Astrocyte (in vitro differentiated cells and primary cell): ENCODE data around the gene BCOR. TPM values are rescaled to one million over a fixed set of nuclear protein-coding genes. Genes with fewer than 3 reads are reported as not detected.

Experiments
- DNase-seq: peaks from one replicate; pipeline ENCODE4 v3.0.0-alpha.2; 2010; ENCODE audit warnings: low read depth
- FAIRE-seq: peaks from 2 replicates; lab custom pipeline; 2011; peaks lifted over from hg19 to GRCh38; lab: Jason Lieb, UNC
- H2AFZ ChIP-seq: 2 replicates; pipeline ENCODE4 v1.6.0; 2012; ENCODE audit warnings: low read depth, low read length, inconsistent platforms
- H3K27ac ChIP-seq: 2 replicates; pipeline ENCODE4 v1.5.1; 2011; ENCODE audit warnings: low read depth, low read length, inconsistent platforms
- H3K27me3 ChIP-seq: 2 replicates; pipeline ENCODE4 v1.6.0; 2011; ENCODE audit warnings: low read length, inconsistent platforms; ENCODE audit not compliant: insufficient read depth
- H3K36me3 ChIP-seq: 2 replicates; pipeline ENCODE4 v1.5.1; 2011; ENCODE audit warnings: low read length, inconsistent platforms; ENCODE audit not compliant: insufficient read depth
- H3K4me1 ChIP-seq: 2 replicates; pipeline ENCODE4 v1.5.1; 2011; ENCODE audit warnings: low read length, inconsistent platforms; ENCODE audit not compliant: insufficient read depth
- H3K4me2 ChIP-seq: 2 replicates; pipeline ENCODE4 v1.6.0; 2012; ENCODE audit warnings: low read length, inconsistent platforms
- H3K4me3 ChIP-seq: 2 replicates; pipeline ENCODE4 v1.5.1; 2011; ENCODE audit warnings: low read depth, mild to moderate bottlenecking, low read length, inconsistent platforms; ENCODE audit not compliant: insufficient read depth
- H3K79me2 ChIP-seq: 2 replicates; pipeline ENCODE4 v1.6.0; 2012; ENCODE audit warnings: mild to moderate bottlenecking, low read length, inconsistent platforms; ENCODE audit not compliant: insufficient read depth
- H3K9ac ChIP-seq: 2 replicates; pipeline ENCODE4 v1.6.0; 2012; ENCODE audit warnings: mild to moderate bottlenecking, low read length, inconsistent platforms
- H3K9me3 ChIP-seq: 2 replicates; pipeline ENCODE4 v1.5.1; 2012; ENCODE audit warnings: low read depth, mild to moderate bottlenecking, low read length, inconsistent platforms; ENCODE audit not compliant: insufficient read depth
- H4K20me1 ChIP-seq: 2 replicates; pipeline ENCODE4 v1.6.0; 2012; ENCODE audit warnings: low read length, inconsistent platforms; ENCODE audit not compliant: insufficient read depth
- H3K27ac Mint-ChIP-seq: one replicate; pipeline ENCODE4 v1.8.0; 2021; ENCODE audit warnings: mild to moderate bottlenecking, mixed read lengths; ENCODE audit not compliant: unreplicated experiment
- H3K27me3 Mint-ChIP-seq: one replicate; pipeline ENCODE4 v1.8.0; 2021; ENCODE audit warnings: low read depth, mixed read lengths; ENCODE audit not compliant: unreplicated experiment
- H3K36me3 Mint-ChIP-seq: one replicate; pipeline ENCODE4 v1.8.0; 2021; ENCODE audit warnings: low read depth, mixed read lengths; ENCODE audit not compliant: unreplicated experiment
- H3K4me1 Mint-ChIP-seq: one replicate; pipeline ENCODE4 v1.8.0; 2021; ENCODE audit warnings: low read depth, mixed read lengths; ENCODE audit not compliant: unreplicated experiment
- H3K4me3 Mint-ChIP-seq: one replicate; pipeline ENCODE4 v1.8.0; 2021; ENCODE audit warnings: mild to moderate bottlenecking, moderate library complexity, mixed read lengths; ENCODE audit not compliant: unreplicated experiment
- H3K9me3 Mint-ChIP-seq: one replicate; pipeline ENCODE4 v1.8.0; 2021; ENCODE audit warnings: mild to moderate bottlenecking, mixed read lengths; ENCODE audit not compliant: unreplicated experiment
- EZH2 ChIP-seq: IDR thresholded peaks from 2 replicates; pipeline ENCODE4 v1.6.1; 2012; ENCODE audit warnings: mild to moderate bottlenecking, low read length, inconsistent platforms; ENCODE audit not compliant: insufficient read depth
- total RNA-seq: library from RNA; stranded (reverse); gene quantifications from 2 replicates; pipeline ENCODE4 v1.2.1, GENCODE V29; 2021
- TF ChIP-seq, protein P1 (sequence below): IDR thresholded peaks from 2 replicates; pipeline ENCODE4 v1.5.1; 2011; ENCODE audit warnings: low read depth, mild to moderate bottlenecking, inconsistent platforms, low read length, moderate library complexity; ENCODE audit not compliant: insufficient read depth

Gene BCOR
- total RNA-seq, 1 donor from 2014 or later: 9.0 TPM

GRCh38 chrX:40030205-40030604, 67.6 kb downstream of the BCOR start:
- Histone ChIP-seq H2AFZ (no peak overlapping the region), H3K9me3 (no peaks in the 10 kb centered on the region), H4K20me1 (no peaks in the 10 kb centered on the region), H3K4me2 (no peak overlapping the region), H3K9ac (no peak overlapping the region), H3K4me3 (no peak overlapping the region), H3K27me3 (no peaks in the 10 kb centered on the region), H3K4me1 (no peaks in the 10 kb centered on the region), H3K36me3 (no peaks in the 10 kb centered on the region), H3K79me2 (no peaks in the 10 kb centered on the region), H3K27ac (no peak overlapping the region)
- TF ChIP-seq, protein P1, sequence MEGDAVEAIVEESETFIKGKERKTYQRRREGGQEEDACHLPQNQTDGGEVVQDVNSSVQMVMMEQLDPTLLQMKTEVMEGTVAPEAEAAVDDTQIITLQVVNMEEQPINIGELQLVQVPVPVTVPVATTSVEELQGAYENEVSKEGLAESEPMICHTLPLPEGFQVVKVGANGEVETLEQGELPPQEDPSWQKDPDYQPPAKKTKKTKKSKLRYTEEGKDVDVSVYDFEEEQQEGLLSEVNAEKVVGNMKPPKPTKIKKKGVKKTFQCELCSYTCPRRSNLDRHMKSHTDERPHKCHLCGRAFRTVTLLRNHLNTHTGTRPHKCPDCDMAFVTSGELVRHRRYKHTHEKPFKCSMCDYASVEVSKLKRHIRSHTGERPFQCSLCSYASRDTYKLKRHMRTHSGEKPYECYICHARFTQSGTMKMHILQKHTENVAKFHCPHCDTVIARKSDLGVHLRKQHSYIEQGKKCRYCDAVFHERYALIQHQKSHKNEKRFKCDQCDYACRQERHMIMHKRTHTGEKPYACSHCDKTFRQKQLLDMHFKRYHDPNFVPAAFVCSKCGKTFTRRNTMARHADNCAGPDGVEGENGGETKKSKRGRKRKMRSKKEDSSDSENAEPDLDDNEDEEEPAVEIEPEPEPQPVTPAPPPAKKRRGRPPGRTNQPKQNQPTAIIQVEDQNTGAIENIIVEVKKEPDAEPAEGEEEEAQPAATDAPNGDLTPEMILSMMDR: no peak
- no peak for TF ChIP-seq EZH2
- H3K4me1 Mint-ChIP-seq: no peaks in the 10 kb centered on the region
- DNase-seq (no peak), FAIRE-seq (peak; percentile 49)
- no peak overlapping the region for H3K4me3 Mint-ChIP-seq
- H3K9me3 Mint-ChIP-seq: peaks cover 3% of the 10 kb centered on the region
- H3K36me3 Mint-ChIP-seq: no peaks in the 10 kb centered on the region
- H3K27me3 Mint-ChIP-seq: peaks cover 6% of the 10 kb centered on the region
- no peak overlapping the region for H3K27ac Mint-ChIP-seq

DNA sequence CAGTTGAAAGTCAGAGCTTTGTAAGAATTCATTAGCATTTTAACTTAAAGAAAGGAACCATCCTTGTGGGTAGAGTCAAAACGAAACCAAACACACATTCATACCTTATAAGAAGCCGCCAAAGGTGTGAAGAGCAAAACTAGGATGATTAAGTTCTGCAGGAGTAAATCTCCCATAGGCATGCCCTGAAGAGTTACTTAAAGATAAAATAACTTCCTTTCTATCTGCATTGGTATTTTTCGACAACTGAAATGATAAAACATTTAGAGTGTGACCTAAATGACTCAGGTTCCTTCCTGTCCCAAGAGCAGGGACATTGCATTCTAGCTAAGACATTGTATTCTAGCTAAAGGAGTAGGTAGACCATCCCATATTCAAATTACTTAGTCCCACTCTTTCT, 75.3 kb downstream of the BCOR start:
- Histone ChIP-seq H3K4me1 (no peaks in the 10 kb centered on the region), H4K20me1 (no peaks in the 10 kb centered on the region), H3K27ac (no peak overlapping the region), H3K4me2 (no peak overlapping the region), H3K4me3 (no peak overlapping the region), H3K79me2 (no peaks in the 10 kb centered on the region), H3K36me3 (no peaks in the 10 kb centered on the region), H3K9me3 (no peaks in the 10 kb centered on the region), H3K9ac (no peak overlapping the region), H3K27me3 (no peaks in the 10 kb centered on the region), H2AFZ (no peak overlapping the region)
- no peak for DNase-seq
- Mint-ChIP-seq H3K4me1 (no peaks in the 10 kb centered on the region), H3K27me3 (peaks cover 2% of the 10 kb centered on the region), H3K27ac (no peak overlapping the region), H3K4me3 (no peak overlapping the region), H3K9me3 (no peaks in the 10 kb centered on the region), H3K36me3 (no peaks in the 10 kb centered on the region)
- TF ChIP-seq, protein P1: no peak
- no peak for TF ChIP-seq EZH2
- no peak for FAIRE-seq

DNA sequence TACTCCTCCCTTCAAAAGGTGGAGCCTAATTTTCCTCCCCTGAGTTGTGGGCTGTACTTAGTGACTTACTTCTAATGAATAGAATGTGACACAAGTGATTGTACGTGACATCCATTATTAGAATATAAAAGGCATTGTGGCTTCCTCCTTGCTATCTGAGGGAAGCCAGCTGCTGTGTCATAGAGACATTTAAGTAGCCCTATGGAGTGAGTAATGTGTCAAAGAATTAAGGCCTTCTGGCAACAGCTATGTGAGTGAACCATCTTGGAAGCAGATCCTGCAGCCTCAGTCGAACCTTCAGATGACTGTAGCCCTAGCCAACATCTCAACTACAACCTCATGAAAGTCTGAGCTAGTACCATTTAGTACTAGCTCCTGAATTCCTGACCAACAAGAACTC, 76.1 kb downstream of the BCOR start:
- Histone ChIP-seq H3K79me2 (no peaks in the 10 kb centered on the region), H3K9ac (no peak overlapping the region), H3K4me3 (no peak overlapping the region), H3K4me1 (no peaks in the 10 kb centered on the region), H3K27me3 (no peaks in the 10 kb centered on the region), H3K9me3 (peaks cover 1% of the 10 kb centered on the region), H3K36me3 (no peaks in the 10 kb centered on the region), H3K27ac (no peak overlapping the region), H3K4me2 (no peak overlapping the region), H2AFZ (no peak overlapping the region), H4K20me1 (no peaks in the 10 kb centered on the region)
- Mint-ChIP-seq H3K4me3 (no peak overlapping the region), H3K27ac (no peak overlapping the region), H3K4me1 (no peaks in the 10 kb centered on the region), H3K36me3 (no peaks in the 10 kb centered on the region), H3K27me3 (peaks cover 2% of the 10 kb centered on the region), H3K9me3 (no peaks in the 10 kb centered on the region)
- TF ChIP-seq EZH2: no peak
- TF ChIP-seq, protein P1: no peak
- DNase-seq (no peak), FAIRE-seq (no peak)
